Smooth muscle cell (in vitro differentiated cells): ENCODE data around the gene ZSWIM3. TPM values are rescaled to one million over a fixed set of nuclear protein-coding genes. Genes with fewer than 3 reads are reported as not detected.

ENCODE experiments used
- DNase-seq: peaks from one replicate; lab custom pipeline; 2025; ENCODE audit not compliant: unreplicated experiment; lab: John Stamatoyannopoulos, UW
- H2AFZ ChIP-seq: fragments of 200-600 bp; sonication (generic); 2 replicates; pipeline ENCODE4 v1.6.0; 2016; ENCODE audit warnings: antibody characterized with exemption, low read depth, mild to moderate bottlenecking
- H3F3A ChIP-seq: fragments of 200-600 bp; sonication (generic); 2 replicates; pipeline ENCODE4 v1.6.0; 2017; ENCODE audit warnings: antibody characterized with exemption, low read depth
- H3K27ac ChIP-seq: fragments of 200-600 bp; sonication (generic); 2 replicates; pipeline ENCODE4 v1.5.1; 2016; ENCODE audit warnings: low read depth, mild to moderate bottlenecking
- H3K27me3 ChIP-seq: fragments of 200-600 bp; sonication (generic); 2 replicates; pipeline ENCODE4 v1.6.1; 2016; ENCODE audit warnings: low read depth, mild to moderate bottlenecking
- H3K36me3 ChIP-seq: fragments of 200-600 bp; sonication (generic); 2 replicates; pipeline ENCODE4 v1.5.1; 2016; ENCODE audit warnings: low read depth
- H3K4me1 ChIP-seq: fragments of 200-600 bp; sonication (generic); 2 replicates; pipeline ENCODE4 v1.5.1; 2016; ENCODE audit warnings: low read depth
- H3K4me2 ChIP-seq: fragments of 200-600 bp; sonication (generic); 2 replicates; pipeline ENCODE4 v1.6.0; 2016; ENCODE audit warnings: mild to moderate bottlenecking
- H3K4me3 ChIP-seq: fragments of 200-600 bp; sonication (generic); 2 replicates; pipeline ENCODE4 v1.5.1; 2016; ENCODE audit warnings: mild to moderate bottlenecking
- H3K79me2 ChIP-seq: fragments of 200-600 bp; sonication (generic); 2 replicates; pipeline ENCODE4 v1.6.0; 2016; ENCODE audit warnings: low read depth, mild to moderate bottlenecking
- H3K9ac ChIP-seq: fragments of 200-600 bp; sonication (generic); 2 replicates; pipeline ENCODE4 v1.6.0; 2016; ENCODE audit warnings: low read depth
- H3K9me3 ChIP-seq: fragments of 200-600 bp; sonication (generic); replicated peaks from 2 replicates; pipeline ENCODE4 v1.5.1; 2016; ENCODE audit warnings: low read depth
- H4K20me1 ChIP-seq: fragments of 200-600 bp; sonication (generic); 2 replicates; pipeline ENCODE4 v1.6.0; 2016; ENCODE audit warnings: low read depth
- WGBS: methylation state at CpG from one replicate; pipeline ENCODE4 v1.1.7; 2016; ENCODE audit warnings: low lambda C conversion rate; 5-methylcytosine and 5-hydroxymethylcytosine counted together
- polyA plus RNA-seq: library from polyadenylated mRNA; unstranded; fragments of >200 nt; fragmentation: Nextera tagmentation; extraction: Ambion mirVana; gene quantifications from 2 replicates; pipeline ENCODE4 v1.2.1, GENCODE V29; 2016
- total RNA-seq: library from RNA; depleted of rRNA; stranded (reverse); fragments of >200 nt; gene quantifications from 2 replicates; pipeline ENCODE4 v1.2.3, GENCODE V29; 2014
- TF ChIP-seq, protein P1 (sequence below): fragments of 200-600 bp; sonication (generic); IDR thresholded peaks from 2 replicates; pipeline ENCODE4 v1.5.1; 2017; ENCODE audit warnings: borderline replicate concordance, mild to moderate bottlenecking, antibody characterized with exemption; ENCODE audit not compliant: insufficient read depth, poor library complexity, severe bottlenecking

Gene ZSWIM3
- total and polyA plus RNA-seq, 2 experiments from 2014 or later: 1.4 to 4.9 TPM

DNA sequence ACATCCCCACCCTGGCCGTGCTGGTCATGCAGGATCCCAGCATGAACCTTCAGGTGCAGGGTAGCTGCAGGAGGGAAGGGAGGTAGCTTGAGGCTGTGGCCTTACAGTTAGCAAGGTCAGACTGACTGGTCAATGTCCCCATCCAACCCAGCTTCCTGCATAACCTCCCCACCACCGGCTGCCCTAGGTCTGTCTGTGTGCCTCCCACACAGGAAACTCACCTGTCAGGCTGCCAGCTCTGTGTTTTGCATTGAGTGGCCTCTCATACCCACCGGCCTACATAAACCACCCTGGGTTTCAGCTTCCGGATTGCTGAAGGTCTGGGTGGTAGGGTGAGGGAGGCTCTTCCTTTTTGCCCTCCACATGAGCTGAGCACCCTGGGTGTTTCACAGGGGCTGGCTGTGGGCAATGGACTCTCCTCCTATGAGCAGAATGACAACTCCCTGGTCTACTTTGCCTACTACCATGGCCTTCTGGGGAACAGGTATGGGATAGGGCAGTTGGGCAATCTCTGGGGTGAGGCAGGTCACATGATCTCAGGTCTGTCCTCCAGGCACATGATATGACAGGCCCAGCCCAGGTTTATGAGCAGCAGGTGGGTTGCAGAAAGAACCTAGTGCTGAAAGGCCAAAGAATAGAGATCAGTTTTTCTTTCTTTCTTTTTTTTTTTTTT is 35.5 kb downstream of the ZSWIM3 start:
- H3K4me1 ChIP-seq: peaks cover 6% of the 10 kb centered on the region
- no peak overlapping the region for H3K4me2 ChIP-seq
- peaks cover 5% of the 10 kb centered on the region for H3K79me2 ChIP-seq
- 96% methylated on average over 4 of the region's 4 CpGs for WGBS
- no peak for DNase-seq
- no peak overlapping the region for H3K9ac ChIP-seq
- no peak overlapping the region for H2AFZ ChIP-seq
- no peak overlapping the region for H3K27ac ChIP-seq
- TF ChIP-seq, protein P1, sequence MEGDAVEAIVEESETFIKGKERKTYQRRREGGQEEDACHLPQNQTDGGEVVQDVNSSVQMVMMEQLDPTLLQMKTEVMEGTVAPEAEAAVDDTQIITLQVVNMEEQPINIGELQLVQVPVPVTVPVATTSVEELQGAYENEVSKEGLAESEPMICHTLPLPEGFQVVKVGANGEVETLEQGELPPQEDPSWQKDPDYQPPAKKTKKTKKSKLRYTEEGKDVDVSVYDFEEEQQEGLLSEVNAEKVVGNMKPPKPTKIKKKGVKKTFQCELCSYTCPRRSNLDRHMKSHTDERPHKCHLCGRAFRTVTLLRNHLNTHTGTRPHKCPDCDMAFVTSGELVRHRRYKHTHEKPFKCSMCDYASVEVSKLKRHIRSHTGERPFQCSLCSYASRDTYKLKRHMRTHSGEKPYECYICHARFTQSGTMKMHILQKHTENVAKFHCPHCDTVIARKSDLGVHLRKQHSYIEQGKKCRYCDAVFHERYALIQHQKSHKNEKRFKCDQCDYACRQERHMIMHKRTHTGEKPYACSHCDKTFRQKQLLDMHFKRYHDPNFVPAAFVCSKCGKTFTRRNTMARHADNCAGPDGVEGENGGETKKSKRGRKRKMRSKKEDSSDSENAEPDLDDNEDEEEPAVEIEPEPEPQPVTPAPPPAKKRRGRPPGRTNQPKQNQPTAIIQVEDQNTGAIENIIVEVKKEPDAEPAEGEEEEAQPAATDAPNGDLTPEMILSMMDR: no peak
- H3K36me3 ChIP-seq: no peaks in the 10 kb centered on the region
- no peaks in the 10 kb centered on the region for H3K27me3 ChIP-seq
- H3K9me3 ChIP-seq: no peaks in the 10 kb centered on the region
- H4K20me1 ChIP-seq: no peaks in the 10 kb centered on the region
- peaks cover 9% of the 10 kb centered on the region for H3F3A ChIP-seq
- no peak overlapping the region for H3K4me3 ChIP-seq

DNA sequence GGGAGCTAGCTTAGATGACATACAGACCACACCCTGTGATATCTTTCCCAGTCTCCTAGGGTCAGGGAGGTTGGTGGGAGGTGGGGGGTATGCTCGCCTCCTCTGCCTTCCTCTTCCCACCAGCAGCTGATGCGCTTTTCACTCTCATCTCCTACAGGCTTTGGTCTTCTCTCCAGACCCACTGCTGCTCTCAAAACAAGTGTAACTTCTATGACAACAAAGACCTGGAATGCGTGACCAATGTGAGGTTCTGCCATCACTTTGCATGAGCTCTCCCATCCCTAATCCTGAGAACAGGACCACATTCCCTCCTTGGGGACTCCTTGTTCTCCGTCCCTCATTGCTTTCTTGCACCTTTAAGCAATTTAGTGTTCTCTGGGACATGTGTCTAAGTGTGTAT is 36.4 kb downstream of the ZSWIM3 start:
- H3K79me2 ChIP-seq: peaks cover 5% of the 10 kb centered on the region
- H3F3A ChIP-seq: peaks cover 9% of the 10 kb centered on the region
- TF ChIP-seq, protein P1: no peak
- no peak overlapping the region for H3K9ac ChIP-seq
- no peak overlapping the region for H3K4me2 ChIP-seq
- WGBS: 94% methylated on average over 4 of the region's 4 CpGs
- DNase-seq: no peak
- H2AFZ ChIP-seq: no peak overlapping the region
- H4K20me1 ChIP-seq: no peaks in the 10 kb centered on the region
- H3K36me3 ChIP-seq: no peaks in the 10 kb centered on the region
- H3K27ac ChIP-seq: no peak overlapping the region
- no peak overlapping the region for H3K4me3 ChIP-seq
- no peaks in the 10 kb centered on the region for H3K9me3 ChIP-seq
- no peaks in the 10 kb centered on the region for H3K27me3 ChIP-seq
- peaks cover 6% of the 10 kb centered on the region for H3K4me1 ChIP-seq

DNA sequence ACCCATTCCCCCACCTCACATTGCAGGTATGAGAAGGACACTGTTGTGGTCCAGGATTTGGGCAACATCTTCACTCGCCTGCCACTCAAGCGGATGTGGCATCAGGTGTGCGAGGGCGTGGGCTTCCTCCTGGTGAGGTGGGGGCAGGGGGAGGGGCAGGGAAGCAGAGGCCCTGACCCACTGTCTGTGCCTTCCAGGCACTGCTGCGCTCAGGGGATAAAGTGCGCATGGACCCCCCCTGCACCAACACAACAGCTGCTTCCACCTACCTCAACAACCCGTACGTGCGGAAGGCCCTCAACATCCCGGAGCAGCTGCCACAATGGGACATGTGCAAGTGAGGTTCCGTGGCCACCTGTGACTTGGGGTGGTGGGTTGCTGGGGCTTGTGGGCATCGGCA is 37.4 kb downstream of the ZSWIM3 start:
- H3K4me1 ChIP-seq: peaks cover 6% of the 10 kb centered on the region
- H4K20me1 ChIP-seq: no peaks in the 10 kb centered on the region
- no peaks in the 10 kb centered on the region for H3K9me3 ChIP-seq
- H3K27me3 ChIP-seq: no peaks in the 10 kb centered on the region
- H3K27ac ChIP-seq: no peak overlapping the region
- no peak overlapping the region for H3K9ac ChIP-seq
- H2AFZ ChIP-seq: no peak overlapping the region
- DNase-seq: no peak
- H3K36me3 ChIP-seq: no peaks in the 10 kb centered on the region
- 93% methylated on average over 12 of the region's 12 CpGs for WGBS
- no peak overlapping the region for H3K4me2 ChIP-seq
- H3K79me2 ChIP-seq: peaks cover 5% of the 10 kb centered on the region
- no peak overlapping the region for H3K4me3 ChIP-seq
- TF ChIP-seq, protein P1: no peak
- H3F3A ChIP-seq: peaks cover 9% of the 10 kb centered on the region

DNA sequence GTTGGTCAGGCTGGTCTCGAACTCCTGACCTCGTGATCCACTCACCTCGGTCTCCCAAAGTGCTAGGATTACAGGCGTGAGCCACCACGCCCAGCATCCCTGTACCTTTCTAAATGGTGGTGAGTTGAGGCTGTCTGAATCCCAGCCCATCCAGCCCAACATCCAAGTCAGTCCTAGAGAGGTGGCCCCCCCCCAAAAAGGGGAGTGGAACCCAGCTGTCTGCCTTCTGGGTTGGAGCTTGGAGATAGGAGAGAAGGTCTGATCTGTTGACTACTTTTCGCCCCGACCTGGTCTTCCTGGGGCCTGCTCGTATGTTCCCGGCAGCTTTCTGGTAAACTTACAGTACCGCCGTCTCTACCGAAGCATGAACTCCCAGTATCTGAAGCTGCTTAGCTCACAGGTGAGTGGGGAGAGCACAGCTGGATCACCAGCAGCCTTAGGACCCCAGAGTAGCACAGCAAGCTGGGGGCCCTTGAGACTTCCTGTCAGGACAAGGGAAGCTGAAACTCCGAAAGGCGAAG is 39.3 kb downstream of the ZSWIM3 start:
- Histone ChIP-seq H3K4me2 (no peak overlapping the region), H3K9me3 (no peaks in the 10 kb centered on the region), H3K4me1 (peaks cover 4% of the 10 kb centered on the region), H3K4me3 (no peak overlapping the region), H3K36me3 (no peaks in the 10 kb centered on the region), H4K20me1 (no peaks in the 10 kb centered on the region), H3F3A (peaks cover 12% of the 10 kb centered on the region), H3K79me2 (peaks cover 4% of the 10 kb centered on the region), H2AFZ (no peak overlapping the region), H3K9ac (no peak overlapping the region), H3K27me3 (no peaks in the 10 kb centered on the region), H3K27ac (no peak overlapping the region)
- TF ChIP-seq, protein P1: no peak
- no peak for DNase-seq
- WGBS: 98% methylated on average over 14 of the region's 14 CpGs
